ENCODE results near the gene FLRT1. TPM values are rescaled to one million over a fixed set of nuclear protein-coding genes. Genes with fewer than 3 reads are reported as not detected.

FLRT1 gene
- total and polyA plus RNA-seq, 4 donors: 0.02 to 0.32 (median 0.05) TPM; not detected in 1

DNA sequence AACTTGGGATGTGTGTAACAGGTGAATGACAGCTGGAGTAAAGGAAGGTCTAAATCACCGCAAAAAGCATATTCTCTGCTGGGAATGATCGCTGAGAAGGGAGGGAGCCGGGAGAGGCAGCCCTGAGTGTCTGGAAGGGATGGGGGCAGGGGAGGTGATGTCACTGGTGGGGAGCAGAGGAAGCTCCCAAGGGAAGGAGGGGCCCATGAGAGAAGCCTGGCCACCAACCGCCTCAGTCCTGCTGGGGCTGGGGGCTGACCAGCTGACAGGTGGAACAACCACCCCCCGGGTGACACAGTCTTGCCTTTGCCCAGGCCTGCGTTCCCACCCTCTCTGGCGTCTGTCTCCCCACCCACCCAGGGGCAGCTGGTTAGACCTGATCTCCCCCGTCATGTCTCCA lies 6.0 kb upstream of the FLRT1 start:
- Histone ChIP-seq H3K27me3 (ENCODE audit: control insufficient read depth in 4 of 4, insufficient read depth in 4 of 4, low read length in 3 of 4) (no peaks in the 10 kb centered on the region), H3K4me3 (ENCODE audit: low read depth in 1 of 3, low read length in 3 of 3) (no peak overlapping the region), H3K4me1 (ENCODE audit: control insufficient read depth in 4 of 4, insufficient read depth in 4 of 4, low read length in 3 of 4) (peaks cover 0 to 3% (median 1%) of the 10 kb centered on the region in 4 donors), H3K9ac (ENCODE audit: low read depth in 1 of 2, low read length in 2 of 2) (no peak overlapping the region), H3K27ac (ENCODE audit: low read depth in 1 of 2, low read length in 2 of 2) (no peak overlapping the region), H3K36me3 (ENCODE audit: control insufficient read depth in 4 of 4, insufficient read depth in 3 of 4, low read depth in 1 of 4, low read length in 3 of 4) (no peaks in the 10 kb centered on the region), H3K9me3 (ENCODE audit: control insufficient read depth in 4 of 4, low read length in 3 of 4) (no peaks in the 10 kb centered on the region)
- no peak for DNase-seq (ENCODE audit: low spot score)
- TF ChIP-seq REST (IDR thresholded peaks at IDR 0.05): no peak
- no peak for TF ChIP-seq RAD21 (IDR thresholded peaks at IDR 0.05)
- TF ChIP-seq FOXA1 (IDR thresholded peaks at IDR 0.05): no peak
- no peak for TF ChIP-seq YY1 (IDR thresholded peaks at IDR 0.05)
- TF ChIP-seq SP1 (IDR thresholded peaks at IDR 0.05): no peak
- no peak for TF ChIP-seq ZBTB33 (IDR thresholded peaks at IDR 0.05)
- no peak for TF ChIP-seq HNF4A (conservative IDR thresholded peaks at IDR 0.05)
- TF ChIP-seq CTCF (IDR thresholded peaks at IDR 0.05; ENCODE audit: low read depth, low read length, missing input control): no peak
- no peak for TF ChIP-seq MAX (IDR thresholded peaks at IDR 0.05)
- TF ChIP-seq RXRA (IDR thresholded peaks at IDR 0.05): no peak
- no peak for TF ChIP-seq GABPA (IDR thresholded peaks at IDR 0.05 in 1 of 2, conservative IDR thresholded peaks at IDR 0.05 in 1 of 2)
- TF ChIP-seq JUND (IDR thresholded peaks at IDR 0.05): no peak
- TF ChIP-seq, protein P1, sequence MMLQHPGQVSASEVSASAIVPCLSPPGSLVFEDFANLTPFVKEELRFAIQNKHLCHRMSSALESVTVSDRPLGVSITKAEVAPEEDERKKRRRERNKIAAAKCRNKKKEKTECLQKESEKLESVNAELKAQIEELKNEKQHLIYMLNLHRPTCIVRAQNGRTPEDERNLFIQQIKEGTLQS (IDR thresholded peaks at IDR 0.05): no peak
- no peak for TF ChIP-seq TAF1 (conservative IDR thresholded peaks at IDR 0.05)
- TF ChIP-seq NR2F2 (IDR thresholded peaks at IDR 0.05): no peak
- no peak for TF ChIP-seq EGR1 (IDR thresholded peaks at IDR 0.05; ENCODE audit: low read depth in 2 of 2)
- 90% methylated on average over 8 of the region's 8 CpGs for WGBS

GRCh38 chr11:64031001-64031400 lies 4.7 kb upstream of the FLRT1 start:
- Histone ChIP-seq H3K27me3 (ENCODE audit: control insufficient read depth in 4 of 4, insufficient read depth in 4 of 4, low read length in 3 of 4) (no peaks in the 10 kb centered on the region), H3K4me3 (ENCODE audit: low read depth in 1 of 3, low read length in 3 of 3) (no peak overlapping the region)
- 90% methylated on average over 3 of the region's 3 CpGs for WGBS

More at GRCh38 chr11:64031001-64031400, 4.7 kb upstream of the FLRT1 start:
- Histone ChIP-seq H3K9me3 (ENCODE audit: control insufficient read depth in 4 of 4, low read length in 3 of 4) (no peaks in the 10 kb centered on the region), H3K36me3 (ENCODE audit: control insufficient read depth in 4 of 4, insufficient read depth in 3 of 4, low read depth in 1 of 4, low read length in 3 of 4) (no peaks in the 10 kb centered on the region), H3K4me1 (ENCODE audit: control insufficient read depth in 4 of 4, insufficient read depth in 4 of 4, low read length in 3 of 4) (peaks cover 0 to 8% (median 4%) of the 10 kb centered on the region in 4 donors), H3K9ac (ENCODE audit: low read depth in 1 of 2, low read length in 2 of 2) (no peak overlapping the region), H3K27ac (ENCODE audit: low read depth in 1 of 2, low read length in 2 of 2) (no peak overlapping the region)
- no peak for DNase-seq (ENCODE audit: low spot score)
- TF ChIP-seq FOXA2 (IDR thresholded peaks at IDR 0.05): no peak
- no peak for TF ChIP-seq HNF4G (IDR thresholded peaks at IDR 0.05)
- TF ChIP-seq GABPA (IDR thresholded peaks at IDR 0.05 in 1 of 2, conservative IDR thresholded peaks at IDR 0.05 in 1 of 2): no peak
- no peak for TF ChIP-seq TAF1 (conservative IDR thresholded peaks at IDR 0.05)
- TF ChIP-seq HNF4A (conservative IDR thresholded peaks at IDR 0.05): no peak
- no peak for TF ChIP-seq REST (IDR thresholded peaks at IDR 0.05)
- TF ChIP-seq RAD21 (IDR thresholded peaks at IDR 0.05): no peak
